HEK293 (cell line): Measurements from ENCODE around the gene ATP1A3.

ENCODE experiments used
- CTCF ChIA-PET: fragments of 350-600 bp; formaldehyde crosslinking; extraction: SDS; loops from one replicate; lab custom pipeline; 2021; ENCODE audit warnings: antibody characterized with exemption; lab: Yijun Ruan, JAX
- POLR2A ChIA-PET: fragments of 300-600 bp; formaldehyde crosslinking; extraction: SDS; loops from one replicate; lab custom pipeline; 2020; ENCODE audit warnings: antibody characterized with exemption, inconsistent platforms; lab: Yijun Ruan, JAX
- H3K27ac ChIP-seq: fragments of 200-500 bp; sonication (Bioruptor generic); 2 replicates; pipeline ENCODE4 v1.5.1; 2014; ENCODE audit warnings: low read depth, low read length, control low read depth, inconsistent platforms; ENCODE audit errors: extremely low read depth
- H3K36me3 ChIP-seq, 2 experiments: fragments of 200-500 bp in 1 of 2; sonication (Bioruptor generic) in 1 of 2; 1 replicate in 1 of 2; 2 replicates in 1 of 2; pipeline ENCODE4 v1.5.1; 2014 to 2017; ENCODE audit warnings: inconsistent platforms in 2 of 2, low read length in 2 of 2; ENCODE audit not compliant: control insufficient read depth in 2 of 2, insufficient read depth in 1 of 2
- H3K4me1 ChIP-seq: fragments of 200-500 bp; sonication (Bioruptor generic); 2 replicates; pipeline ENCODE4 v1.5.1; 2014; ENCODE audit warnings: mild to moderate bottlenecking, low read length, inconsistent platforms; ENCODE audit not compliant: control insufficient read depth, insufficient read depth
- H3K4me3 ChIP-seq: 2 replicates; pipeline ENCODE4 v1.5.1; 2011; ENCODE audit warnings: low read depth, mild to moderate bottlenecking, control low read depth, low read length, moderate library complexity
- H3K9me3 ChIP-seq: fragments of 200-500 bp; sonication (Bioruptor generic); 2 replicates; pipeline ENCODE4 v1.5.1; 2014; ENCODE audit warnings: low read depth, low read length, inconsistent platforms; ENCODE audit not compliant: control insufficient read depth, insufficient read depth
- HOXD13 ChIP-seq: sonication (generic); formaldehyde crosslinking; IDR thresholded peaks from 2 replicates; pipeline ENCODE4 v1.8.0; 2022; ENCODE audit warnings: missing genetic modification reagents, borderline replicate concordance
- KLF1 ChIP-seq: fragments of 450-650 bp; formaldehyde crosslinking; IDR thresholded peaks from 2 replicates; pipeline ENCODE4 v1.5.1; 2016; ENCODE audit warnings: missing biosample characterization, missing genetic modification characterization
- PRDM10 ChIP-seq: fragments of 450-650 bp; formaldehyde crosslinking; IDR thresholded peaks from 2 replicates; pipeline ENCODE4 v1.5.1; 2016; ENCODE audit warnings: missing biosample characterization, missing genetic modification characterization
- SETDB1 ChIP-seq: IDR thresholded peaks from one replicate; pipeline ENCODE4 v1.6.1; 2017; ENCODE audit warnings: mild to moderate bottlenecking, low read length, moderate library complexity, mixed read lengths; ENCODE audit not compliant: insufficient read length
- ZBTB17 ChIP-seq: fragments of 450-650 bp; formaldehyde crosslinking; IDR thresholded peaks from 2 replicates; pipeline ENCODE4 v1.5.1; 2016; ENCODE audit warnings: missing biosample characterization, missing genetic modification characterization
- ZIC2 ChIP-seq: fragments of 450-650 bp; formaldehyde crosslinking; IDR thresholded peaks from 2 replicates; pipeline ENCODE4 v1.5.1; 2016; ENCODE audit warnings: missing biosample characterization, missing genetic modification characterization
- ZNF184 ChIP-seq: fragments of 450-650 bp; IDR thresholded peaks from 2 replicates; pipeline ENCODE4 v1.5.1; 2018; ENCODE audit warnings: missing biosample characterization, mild to moderate bottlenecking, missing genetic modification characterization
- ZNF2 ChIP-seq: fragments of 450-650 bp; formaldehyde crosslinking; IDR thresholded peaks from 2 replicates; pipeline ENCODE4 v1.5.1; 2016; ENCODE audit warnings: missing biosample characterization, missing genetic modification characterization
- ZNF202 ChIP-seq: fragments of 450-650 bp; formaldehyde crosslinking; IDR thresholded peaks from 2 replicates; pipeline ENCODE4 v1.5.1; 2016; ENCODE audit warnings: missing biosample characterization, missing genetic modification characterization, borderline replicate concordance
- ZNF366 ChIP-seq: fragments of 450-650 bp; formaldehyde crosslinking; conservative IDR thresholded peaks from 2 replicates; pipeline ENCODE4 v1.5.1; 2016; ENCODE audit warnings: missing biosample characterization, missing genetic modification characterization
- ZNF423 ChIP-seq: fragments of 450-650 bp; formaldehyde crosslinking; IDR thresholded peaks from 2 replicates; pipeline ENCODE4 v1.5.1; 2016; ENCODE audit warnings: missing biosample characterization, missing genetic modification characterization
- ZNF48 ChIP-seq: fragments of 450-650 bp; formaldehyde crosslinking; IDR thresholded peaks from 2 replicates; pipeline ENCODE4 v1.5.1; 2016; ENCODE audit warnings: missing biosample characterization, missing genetic modification characterization
- ZNF514 ChIP-seq: fragments of 450-650 bp; formaldehyde crosslinking; IDR thresholded peaks from 2 replicates; pipeline ENCODE4 v1.5.1; 2016; ENCODE audit warnings: missing biosample characterization, missing genetic modification characterization
- ZNF518A ChIP-seq: fragments of 450-650 bp; formaldehyde crosslinking; conservative IDR thresholded peaks from 2 replicates; pipeline ENCODE4 v1.5.1; 2016; ENCODE audit warnings: low read depth, missing biosample characterization, missing genetic modification characterization
- ZNF600 ChIP-seq: fragments of 450-650 bp; formaldehyde crosslinking; IDR thresholded peaks from 2 replicates; pipeline ENCODE4 v1.5.1; 2016; ENCODE audit warnings: missing biosample characterization, missing genetic modification characterization

The ATP1A3 gene

GRCh38 chr19:41922585-41922984, 71.4 kb downstream of the ATP1A3 start (continued):
- TF ChIP-seq ZNF518A (tag by site-specific recombination) (no peak), ZNF48 (tag by site-specific recombination) (no peak), HOXD13 (CRISPR knock-in tag) (no peak), ZNF202 (tag by site-specific recombination) (no peak), ZNF423 (tag by site-specific recombination) (no peak), PRDM10 (tag by site-specific recombination) (no peak), ZNF2 (tag by site-specific recombination) (no peak), ZNF184 (tag by site-specific recombination) (no peak)

GRCh38 chr19:41921577-41922576, 72.2 kb downstream of the ATP1A3 start:
- Histone ChIP-seq H3K4me3 (no peak overlapping the region), H3K36me3 (no peaks in the 10 kb centered on the region), H3K27ac (no peak overlapping the region), H3K9me3 (no peaks in the 10 kb centered on the region), H3K4me1 (no peaks in the 10 kb centered on the region)
- TF ChIP-seq SETDB1: no peak
- peak; percentile 48; the same call in 1 of the 2 replicates for TF ChIP-seq ZIC2 (tag by site-specific recombination)
- peak; percentile 74 for TF ChIP-seq KLF1 (tag by site-specific recombination)
- 0 out of 2 replicates have a peak, but pooled peaks have one; percentile 28 for TF ChIP-seq ZNF600 (tag by site-specific recombination)
- peak; percentile 33; the same call in 1 of the 2 replicates for TF ChIP-seq ZNF366 (tag by site-specific recombination)
- no peak for TF ChIP-seq ZNF514
- peak; percentile 55 for TF ChIP-seq ZBTB17 (tag by site-specific recombination)
- CTCF ChIA-PET: interaction anchor here (0.8 kb wide), 1 partner anchor 36 kb away, joined by 4 read pairs; no protein-coding TSS in a partner anchor
- POLR2A ChIA-PET: interaction anchor here (0.6 to 0.7 kb wide), 3 partner anchors 17 to 1351 kb away, joined by 3 to 4 read pairs (median 3); no protein-coding TSS in a partner anchor
